Forelimb muscle (tissue), 1 donor: ENCODE data around the gene ERC1. TPM values are rescaled to one million over a fixed set of nuclear protein-coding genes. Genes with fewer than 3 reads are reported as not detected.

Source experiments
- DNase-seq: peaks from one replicate; pipeline ENCODE4 v3.0.0-alpha.2; 2013; ENCODE audit warnings: low read depth
- polyA plus RNA-seq: library from polyadenylated mRNA; unstranded; fragments of 120-200 nt; gene quantifications from one replicate; pipeline ENCODE4 v1.2.1, GENCODE V29; 2013; ENCODE audit not compliant: insufficient read length

The ERC1 gene
- polyA plus RNA-seq, 1 donor = 20.4 TPM

DNA sequence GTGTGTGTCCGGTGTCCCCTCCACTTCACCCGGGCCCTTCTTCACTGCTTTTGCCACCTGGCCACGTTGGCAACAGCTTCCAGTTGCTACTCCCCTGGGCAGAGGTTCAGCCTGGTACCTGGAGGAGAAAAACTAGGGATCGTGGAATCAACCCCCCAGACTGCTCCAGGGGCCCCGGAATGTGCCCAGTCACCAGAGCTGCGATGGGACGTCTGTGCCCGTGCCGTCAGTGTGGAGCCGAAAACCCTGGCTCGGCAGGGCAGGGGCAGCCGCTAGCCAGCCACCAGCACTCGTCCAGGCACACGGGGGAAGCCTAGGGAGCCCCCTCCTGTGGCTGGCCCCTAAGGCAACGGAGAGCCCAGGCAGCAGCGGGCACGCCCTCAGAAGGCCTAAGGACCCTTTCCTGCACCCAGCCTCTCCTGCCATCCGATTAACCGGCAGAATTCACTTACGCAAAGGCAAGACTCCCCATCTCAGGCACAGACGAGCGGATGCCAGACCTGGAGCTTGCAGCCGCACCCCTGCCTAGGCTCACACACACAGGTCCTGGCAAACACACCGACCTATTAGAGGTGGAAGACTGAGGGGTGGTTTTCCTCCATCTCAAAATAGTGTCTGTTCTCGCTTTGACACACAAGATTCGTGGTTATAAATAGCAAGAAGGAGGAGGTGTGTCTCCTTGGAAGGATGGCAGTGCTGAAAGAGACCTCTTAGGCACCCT lies 540.8 kb downstream of the ERC1 start:
- DNase-seq = no peak

DNA sequence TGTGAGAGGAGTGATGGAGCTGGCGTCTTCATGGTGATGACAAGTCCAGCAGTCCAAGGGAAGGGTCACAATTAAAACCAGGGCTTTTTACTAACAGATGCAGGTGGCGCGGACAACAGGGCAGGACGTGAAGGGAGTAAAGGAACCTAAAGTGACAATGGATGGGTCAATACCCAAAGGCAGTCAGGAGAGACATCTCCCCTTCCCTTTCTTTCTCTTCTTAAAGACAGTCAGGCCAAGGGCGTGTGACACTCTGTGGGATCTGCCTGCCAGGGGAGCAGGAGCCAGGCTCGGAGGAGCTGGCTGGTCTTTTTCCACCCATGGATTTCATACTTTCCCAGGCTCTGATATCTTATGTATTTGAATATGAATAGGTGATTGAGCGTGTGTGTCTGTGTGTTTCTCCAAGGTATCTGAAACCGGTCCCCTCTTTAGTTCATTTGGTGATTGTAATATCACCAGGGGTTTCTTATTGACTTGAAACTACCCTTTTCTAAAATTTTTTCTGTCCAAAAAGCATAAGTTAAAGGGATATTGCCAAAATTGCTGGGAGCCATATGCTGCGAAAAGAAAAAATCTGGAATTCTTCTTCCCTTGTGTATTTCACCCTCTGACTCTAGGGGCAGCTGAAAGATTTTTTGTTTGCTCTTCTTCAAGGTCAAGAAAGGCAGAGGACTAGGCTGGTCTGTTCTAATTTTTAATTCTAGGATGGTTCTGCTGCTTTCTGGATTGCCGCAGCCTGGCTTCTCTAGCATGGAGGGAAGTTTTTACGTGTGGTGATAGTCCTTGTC lies 541.5 kb downstream of the ERC1 start:
- DNase-seq = no peak

DNA sequence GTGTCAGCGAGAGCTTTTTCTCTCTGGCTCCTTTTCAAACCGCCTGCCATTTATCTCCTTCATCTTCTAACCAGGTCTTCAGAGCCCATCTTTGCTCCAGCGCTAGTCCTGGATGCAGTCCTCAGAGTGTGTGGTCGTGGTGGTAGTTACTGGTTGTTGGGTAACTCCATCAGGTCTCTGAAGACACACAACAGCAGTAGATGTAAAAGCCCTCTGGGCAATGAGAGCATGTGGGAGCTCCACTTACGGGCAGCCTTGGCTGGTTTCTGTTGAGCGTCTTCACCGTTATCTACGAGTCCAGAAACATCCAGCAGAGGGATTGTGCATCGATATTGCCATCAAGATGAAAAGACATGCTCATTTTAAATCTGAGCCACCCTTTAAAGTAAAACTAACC lies 542.2 kb downstream of the ERC1 start:
- DNase-seq = no peak

DNA sequence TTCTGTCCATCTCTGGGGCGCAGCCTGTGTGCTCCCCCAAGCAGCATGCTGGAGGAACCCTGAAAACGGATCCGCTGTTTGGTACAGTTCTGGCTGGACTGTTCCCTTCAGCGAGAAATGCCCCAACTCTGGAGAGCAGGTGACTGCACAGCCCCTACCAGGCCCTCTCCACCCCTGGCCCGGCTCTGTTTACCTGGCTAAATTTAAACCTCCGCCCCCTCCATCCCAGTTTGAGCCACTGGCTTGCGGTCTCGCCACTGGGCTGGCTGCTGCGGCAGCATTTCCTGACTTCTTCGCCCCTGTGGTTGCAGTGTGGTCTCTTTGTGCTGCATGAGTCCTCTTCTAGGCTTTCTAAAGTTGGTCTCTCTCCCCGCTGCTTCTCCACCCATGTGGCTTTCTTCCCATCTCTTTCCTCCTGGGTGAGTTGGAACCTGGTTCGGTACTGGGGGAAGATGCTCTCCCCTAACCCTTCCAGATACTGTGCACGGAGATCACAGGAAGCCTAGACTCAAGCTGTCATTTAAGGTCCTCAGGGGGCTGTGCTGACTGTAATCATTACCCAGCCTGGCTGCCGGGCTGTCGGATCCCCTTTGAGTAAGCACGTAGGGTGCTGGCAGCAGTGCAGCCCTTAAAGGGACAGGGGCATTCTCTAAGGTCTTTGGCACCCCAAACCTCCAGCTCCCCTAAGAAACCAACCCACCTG lies 542.7 kb downstream of the ERC1 start:
- DNase-seq = no peak

DNA sequence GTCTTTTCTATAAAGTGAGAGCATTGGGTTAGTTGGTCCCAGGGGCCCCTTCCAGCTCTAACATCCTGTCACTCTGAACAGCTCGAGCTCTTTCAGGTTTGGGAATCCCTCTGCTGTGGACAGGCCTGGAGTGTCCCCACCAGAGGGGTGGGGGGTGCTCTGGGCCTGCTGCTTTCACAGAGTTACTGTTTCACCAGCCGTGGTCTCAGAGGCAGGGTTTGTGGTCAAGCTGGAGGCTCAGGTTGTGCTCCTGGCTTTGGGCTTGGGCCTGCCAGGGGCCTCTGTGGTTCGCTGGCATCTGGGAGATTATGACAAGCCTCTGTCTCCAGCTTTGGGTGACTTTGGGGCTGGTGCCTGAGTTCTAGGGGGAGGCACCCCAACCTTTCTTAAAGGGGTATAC lies 543.7 kb downstream of the ERC1 start:
- DNase-seq = no peak

DNA sequence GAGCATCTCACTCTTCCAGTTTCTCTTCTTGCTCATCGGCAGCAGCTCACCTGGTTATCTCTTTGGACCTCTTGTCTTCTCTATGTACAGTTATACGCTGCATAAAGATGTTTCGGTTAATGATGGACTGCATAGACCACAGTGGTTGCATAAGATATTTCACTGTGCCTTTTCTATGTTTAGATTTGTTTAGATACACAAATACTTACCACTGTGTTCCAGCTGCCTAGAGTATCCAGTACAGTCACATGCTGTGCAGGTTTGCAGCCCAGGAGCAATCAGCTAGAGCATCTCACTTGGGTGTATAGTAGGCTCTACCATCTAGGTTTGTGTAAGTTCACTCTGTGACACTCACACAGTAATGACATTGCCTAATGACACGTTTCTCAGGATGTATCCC lies 545.8 kb downstream of the ERC1 start:
- DNase-seq = no peak

DNA sequence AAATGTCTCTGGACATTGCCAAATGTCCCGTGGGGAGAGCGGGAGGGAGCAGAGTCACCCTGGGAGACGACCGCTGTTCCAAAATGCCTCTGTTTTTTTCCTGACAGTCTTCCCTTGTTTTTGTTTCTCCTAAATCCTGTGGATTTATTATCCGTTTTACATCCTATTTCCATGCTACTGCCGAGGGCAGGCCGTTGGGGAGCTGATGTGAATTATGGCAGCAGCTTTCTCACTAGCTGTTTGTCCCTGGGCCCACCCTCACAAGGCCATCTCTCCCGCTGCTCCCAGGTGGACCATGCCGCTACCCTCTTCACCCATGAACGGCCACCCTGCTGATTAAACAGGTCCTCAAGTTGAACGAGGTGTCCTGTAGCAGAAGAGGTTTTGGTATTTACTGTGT lies 548.1 kb downstream of the ERC1 start:
- DNase-seq = no peak

DNA sequence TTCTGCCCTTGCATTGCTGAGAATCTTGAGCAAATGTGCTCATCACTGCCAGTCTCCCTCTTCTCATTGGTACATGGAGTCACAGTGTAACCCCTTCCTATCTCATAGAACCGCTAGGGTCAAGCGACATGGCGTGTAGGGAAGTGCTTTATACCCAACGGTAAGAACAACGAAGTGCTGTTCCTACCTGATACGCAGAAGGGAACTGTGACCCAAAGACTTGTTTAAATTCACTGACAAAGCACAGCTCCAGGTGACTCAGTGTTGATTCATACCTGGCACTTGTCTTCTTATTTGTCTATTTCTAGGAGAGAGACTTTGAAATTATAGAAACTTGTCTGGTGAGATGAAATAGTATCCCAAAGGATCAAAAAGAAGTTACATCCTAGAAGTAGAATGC lies 549.7 kb downstream of the ERC1 start:
- DNase-seq = no peak

DNA sequence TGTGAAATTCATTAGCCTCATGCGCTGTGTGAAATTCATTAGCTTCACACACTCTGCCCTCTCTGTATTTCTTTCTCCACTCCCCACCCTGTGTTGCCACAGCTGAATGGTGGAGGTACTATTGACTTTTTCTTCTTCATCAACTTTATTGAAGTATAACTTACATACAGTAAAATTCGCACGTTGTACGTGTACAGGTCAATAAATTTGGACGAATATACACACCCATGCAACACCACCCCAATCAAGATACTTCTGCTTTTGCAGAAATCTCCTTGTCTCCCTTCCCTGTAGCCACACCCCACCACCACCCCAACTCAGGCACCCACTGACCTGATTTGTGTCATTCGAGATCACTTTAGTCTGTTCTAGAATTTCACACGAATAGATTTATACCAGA lies 551.6 kb downstream of the ERC1 start:
- DNase-seq = no peak

DNA sequence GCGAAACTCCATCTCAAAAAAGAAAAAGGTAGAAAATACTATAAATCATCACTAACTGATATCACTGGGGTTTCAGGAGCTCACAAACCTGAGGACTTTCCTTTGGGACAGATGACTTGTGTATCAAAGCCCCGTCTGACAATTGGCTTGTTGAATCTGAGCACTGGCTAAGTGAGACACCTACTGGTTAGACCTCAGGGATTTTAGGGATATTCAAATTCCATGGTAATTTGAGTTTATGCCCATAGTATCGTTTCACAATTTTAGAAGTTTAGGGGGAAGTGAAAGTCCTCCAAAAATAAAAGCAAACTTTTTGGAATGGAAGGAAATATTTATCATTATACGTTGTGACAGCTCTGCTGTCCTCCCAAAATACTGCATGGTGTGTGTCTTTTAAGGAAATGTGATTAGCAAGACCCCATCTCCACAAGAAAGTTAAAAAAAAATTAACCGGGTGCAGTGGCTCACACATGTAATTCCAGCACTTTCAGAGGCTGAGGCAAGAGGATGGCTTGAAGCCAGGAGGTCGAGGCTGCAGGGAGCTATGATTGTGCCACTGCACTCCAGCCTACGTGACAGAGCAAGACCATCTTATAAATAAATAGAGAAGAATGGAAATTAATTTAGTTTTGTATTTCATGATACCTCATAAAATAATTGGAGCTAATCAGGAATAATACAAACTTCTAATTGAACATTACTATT lies 554.1 kb downstream of the ERC1 start:
- DNase-seq = no peak

Other genes with a start within 250 kb of the ERC1 start
- gene WNK1, start 238.6 kb upstream of the ERC1 start, polyA plus RNA-seq = 65.0 TPM
- gene RAD52, start 41.5 kb upstream of the ERC1 start, polyA plus RNA-seq = 26.7 TPM